Measurements from ENCODE around the gene IGF2BP1. TPM values are rescaled to one million over a fixed set of nuclear protein-coding genes. Genes with fewer than 3 reads are reported as not detected.
A peak's percentile ranks its signal among the peaks of the same experiment; 100 is the strongest.

IGF2BP1 gene
- total RNA-seq, 1 donor from 2014 or later, result 260 TPM

GRCh38 chr17:48954300-48954755 is 42.9 kb upstream of the IGF2BP1 start:
- H4K20me1 ChIP-seq (ENCODE audit: insufficient read depth, low read length), result no peaks in the 10 kb centered on the region
- H3K4me1 ChIP-seq (ENCODE audit: insufficient read depth, low read length), result no peaks in the 10 kb centered on the region
- no peak overlapping the region for H2AFZ ChIP-seq (ENCODE audit: low read depth, low read length)
- peak; percentile 45 for TF ChIP-seq CTCF (IDR thresholded peaks at IDR 0.05; ENCODE audit: insufficient read depth, low read depth, low read length)
- no peak for TF ChIP-seq EZH2 (IDR thresholded peaks at IDR 0.05; ENCODE audit: insufficient read depth, low read length)
- H3K4me1 Mint-ChIP-seq (ENCODE audit: low read depth, unreplicated experiment), result peaks cover 4% of the 10 kb centered on the region
- H3K9me3 ChIP-seq (ENCODE audit: insufficient read depth, low read depth, low read length), result no peaks in the 10 kb centered on the region
- DNase-seq (ENCODE audit: low read depth) (no peak), FAIRE-seq (no peak)
- no peaks in the 10 kb centered on the region for H3K36me3 Mint-ChIP-seq (ENCODE audit: low read depth, unreplicated experiment)
- H3K9me3 Mint-ChIP-seq (ENCODE audit: unreplicated experiment), result no peaks in the 10 kb centered on the region
- H3K27ac ChIP-seq (ENCODE audit: low read depth, low read length), result no peak overlapping the region
- H3K36me3 ChIP-seq (ENCODE audit: insufficient read depth, low read length), result no peaks in the 10 kb centered on the region
- no peaks in the 10 kb centered on the region for H3K27me3 Mint-ChIP-seq (ENCODE audit: low read depth, unreplicated experiment)
- no peaks in the 10 kb centered on the region for H3K79me2 ChIP-seq (ENCODE audit: insufficient read depth, low read length)
- no peak overlapping the region for H3K9ac ChIP-seq (ENCODE audit: low read length)
- H3K27ac Mint-ChIP-seq (ENCODE audit: unreplicated experiment), result no peak overlapping the region
- no peak overlapping the region for H3K4me2 ChIP-seq (ENCODE audit: low read length)
- no peak overlapping the region for H3K4me3 Mint-ChIP-seq (ENCODE audit: unreplicated experiment)
- H3K27me3 ChIP-seq (ENCODE audit: insufficient read depth, low read length), result no peaks in the 10 kb centered on the region
- H3K4me3 ChIP-seq (ENCODE audit: insufficient read depth, low read depth, low read length), result no peak overlapping the region

GRCh38 chr17:48960834-48961515 is 36.2 kb upstream of the IGF2BP1 start:
- Histone ChIP-seq H2AFZ (ENCODE audit: low read depth, low read length) (peak overlapping the region; percentile 79), H3K4me1 (ENCODE audit: insufficient read depth, low read length) (peaks cover 16% of the 10 kb centered on the region), H3K4me2 (ENCODE audit: low read length) (peak overlapping the region; percentile 77), H3K27me3 (ENCODE audit: insufficient read depth, low read length) (no peaks in the 10 kb centered on the region), H3K9ac (ENCODE audit: low read length) (peak overlapping the region; percentile 50), H3K4me3 (ENCODE audit: insufficient read depth, low read depth, low read length) (no peak overlapping the region), H4K20me1 (ENCODE audit: insufficient read depth, low read length) (no peaks in the 10 kb centered on the region), H3K27ac (ENCODE audit: low read depth, low read length) (no peak overlapping the region), H3K36me3 (ENCODE audit: insufficient read depth, low read length) (no peaks in the 10 kb centered on the region), H3K79me2 (ENCODE audit: insufficient read depth, low read length) (no peaks in the 10 kb centered on the region), H3K9me3 (ENCODE audit: insufficient read depth, low read depth, low read length) (no peaks in the 10 kb centered on the region)
- peak overlapping the region; percentile 54 for H3K4me3 Mint-ChIP-seq (ENCODE audit: unreplicated experiment)
- no peaks in the 10 kb centered on the region for H3K36me3 Mint-ChIP-seq (ENCODE audit: low read depth, unreplicated experiment)
- TF ChIP-seq CTCF (IDR thresholded peaks at IDR 0.05; ENCODE audit: insufficient read depth, low read depth, low read length) (no peak), EZH2 (IDR thresholded peaks at IDR 0.05; ENCODE audit: insufficient read depth, low read length) (no peak)
- no peaks in the 10 kb centered on the region for H3K27me3 Mint-ChIP-seq (ENCODE audit: low read depth, unreplicated experiment)
- H3K9me3 Mint-ChIP-seq (ENCODE audit: unreplicated experiment), result no peaks in the 10 kb centered on the region
- peaks cover 21% of the 10 kb centered on the region for H3K4me1 Mint-ChIP-seq (ENCODE audit: low read depth, unreplicated experiment)
- FAIRE-seq, result no peak
- DNase-seq (ENCODE audit: low read depth), result no peak
- H3K27ac Mint-ChIP-seq (ENCODE audit: unreplicated experiment), result peak overlapping the region; percentile 86

Data from astrocyte (in vitro differentiated cells and primary cell).